ENCODE results near the gene FASN.

DNA sequence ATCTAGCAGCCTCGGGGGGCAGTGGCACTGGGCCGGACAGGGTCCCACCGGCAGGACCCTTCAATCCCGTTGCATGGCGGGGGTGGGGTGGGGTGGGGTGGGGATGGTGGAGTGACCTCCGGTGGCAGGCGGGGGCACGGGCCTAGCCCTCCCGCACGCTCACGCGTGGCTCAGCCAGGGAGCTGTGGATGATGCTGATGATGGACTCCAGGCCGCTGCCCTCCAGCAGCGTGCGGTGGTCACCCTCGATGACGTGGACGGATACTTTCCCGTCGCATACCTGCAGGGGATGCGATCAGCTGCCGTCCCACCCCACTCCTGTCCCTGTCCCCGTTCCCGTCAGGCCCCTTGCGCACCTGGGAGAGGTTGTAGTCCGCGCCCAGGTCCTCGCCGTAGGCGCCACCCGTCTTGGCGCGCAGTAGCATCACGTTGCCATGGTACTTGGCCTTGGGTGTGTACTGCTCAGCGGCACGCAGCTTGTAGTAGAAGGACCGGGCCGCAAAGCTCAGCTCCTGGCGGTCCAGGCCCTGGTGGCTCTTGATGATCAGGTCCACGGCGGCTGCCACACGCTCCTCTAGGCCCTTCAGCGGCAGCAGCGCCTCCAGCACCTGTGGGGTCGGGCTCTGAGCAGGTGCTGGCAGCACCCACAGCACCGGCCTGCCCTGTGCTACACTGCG lies 18.9 kb downstream of the FASN start:
- TF ChIP-seq, protein P1, sequence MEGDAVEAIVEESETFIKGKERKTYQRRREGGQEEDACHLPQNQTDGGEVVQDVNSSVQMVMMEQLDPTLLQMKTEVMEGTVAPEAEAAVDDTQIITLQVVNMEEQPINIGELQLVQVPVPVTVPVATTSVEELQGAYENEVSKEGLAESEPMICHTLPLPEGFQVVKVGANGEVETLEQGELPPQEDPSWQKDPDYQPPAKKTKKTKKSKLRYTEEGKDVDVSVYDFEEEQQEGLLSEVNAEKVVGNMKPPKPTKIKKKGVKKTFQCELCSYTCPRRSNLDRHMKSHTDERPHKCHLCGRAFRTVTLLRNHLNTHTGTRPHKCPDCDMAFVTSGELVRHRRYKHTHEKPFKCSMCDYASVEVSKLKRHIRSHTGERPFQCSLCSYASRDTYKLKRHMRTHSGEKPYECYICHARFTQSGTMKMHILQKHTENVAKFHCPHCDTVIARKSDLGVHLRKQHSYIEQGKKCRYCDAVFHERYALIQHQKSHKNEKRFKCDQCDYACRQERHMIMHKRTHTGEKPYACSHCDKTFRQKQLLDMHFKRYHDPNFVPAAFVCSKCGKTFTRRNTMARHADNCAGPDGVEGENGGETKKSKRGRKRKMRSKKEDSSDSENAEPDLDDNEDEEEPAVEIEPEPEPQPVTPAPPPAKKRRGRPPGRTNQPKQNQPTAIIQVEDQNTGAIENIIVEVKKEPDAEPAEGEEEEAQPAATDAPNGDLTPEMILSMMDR (IDR thresholded peaks at IDR 0.05; ENCODE audit: insufficient read depth, low read length, poor library complexity, severe bottlenecking), result no peak
- no peak for TF ChIP-seq EZH2phosphoT487 (conservative IDR thresholded peaks at IDR 0.05; ENCODE audit: low read length)

All from SU-DHL-6 (cell line).